HG03469 (cell line): ENCODE results near the gene TMTC1.

Source experiments
- ATAC-seq: cut with Tn5 transposase; IDR thresholded peaks from one replicate; pipeline ENCODE4 v1.9.1; 2021; ENCODE audit warnings: mild to moderate bottlenecking, moderate library complexity, moderate number of reproducible peaks; ENCODE audit not compliant: unreplicated experiment

TMTC1 gene

DNA sequence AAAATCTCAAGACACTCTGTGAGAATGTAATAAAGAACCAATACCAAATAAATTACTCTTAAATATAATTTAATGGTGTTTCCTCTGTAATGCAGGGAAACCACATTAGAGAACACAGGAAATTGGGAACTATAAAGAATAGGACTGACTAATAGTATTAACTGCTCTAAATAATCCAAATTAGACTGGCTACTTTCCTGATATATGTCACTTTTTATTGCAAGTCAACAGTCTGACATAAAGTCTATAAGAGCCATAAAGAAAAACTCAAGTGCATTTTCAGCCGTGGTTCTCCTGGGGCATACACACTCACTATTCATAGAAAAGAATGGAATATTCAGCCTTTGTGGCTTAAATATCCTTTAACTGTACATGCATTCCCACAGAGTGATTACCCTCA lies 161.5 kb downstream of the TMTC1 start:
- no peak for ATAC-seq

DNA sequence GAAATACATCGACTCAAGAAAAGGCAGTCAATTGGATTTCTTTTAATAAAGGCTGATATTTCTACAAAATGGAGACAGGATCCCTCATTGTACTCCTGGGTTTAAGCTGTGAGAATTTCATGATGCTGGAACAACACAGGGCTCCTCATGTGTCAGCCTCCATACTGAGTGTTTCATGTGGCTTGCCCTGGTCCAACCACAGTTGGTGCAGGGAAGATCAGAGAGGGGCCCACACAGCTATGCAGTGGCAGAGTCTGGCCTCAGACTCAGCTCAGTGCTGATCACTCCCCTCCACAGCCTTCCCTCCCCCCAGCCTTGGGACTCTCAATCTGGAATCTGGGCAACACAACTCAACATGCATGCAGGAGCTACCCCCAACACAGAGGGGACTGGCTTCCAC lies 163.7 kb downstream of the TMTC1 start:
- ATAC-seq, result no peak

DNA sequence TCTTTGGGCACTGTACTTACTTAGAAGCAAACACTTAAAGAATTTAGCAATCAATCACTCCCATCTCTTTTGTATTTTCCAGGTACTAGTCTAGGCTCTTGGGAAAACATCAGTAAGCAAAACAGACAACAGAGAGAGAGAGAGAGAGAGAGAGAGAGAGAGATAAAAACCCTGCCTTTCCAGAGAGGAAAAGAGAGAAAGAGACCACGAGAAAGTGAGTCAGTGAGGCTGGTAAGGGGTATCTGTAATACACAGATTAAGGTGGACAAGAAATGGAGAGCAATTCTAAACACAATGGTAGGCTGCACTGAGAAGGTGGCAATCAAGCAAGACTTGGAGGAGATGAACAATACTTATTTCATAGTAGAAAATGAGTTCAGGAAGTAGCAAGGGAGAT lies 166.3 kb downstream of the TMTC1 start:
- no peak for ATAC-seq

DNA sequence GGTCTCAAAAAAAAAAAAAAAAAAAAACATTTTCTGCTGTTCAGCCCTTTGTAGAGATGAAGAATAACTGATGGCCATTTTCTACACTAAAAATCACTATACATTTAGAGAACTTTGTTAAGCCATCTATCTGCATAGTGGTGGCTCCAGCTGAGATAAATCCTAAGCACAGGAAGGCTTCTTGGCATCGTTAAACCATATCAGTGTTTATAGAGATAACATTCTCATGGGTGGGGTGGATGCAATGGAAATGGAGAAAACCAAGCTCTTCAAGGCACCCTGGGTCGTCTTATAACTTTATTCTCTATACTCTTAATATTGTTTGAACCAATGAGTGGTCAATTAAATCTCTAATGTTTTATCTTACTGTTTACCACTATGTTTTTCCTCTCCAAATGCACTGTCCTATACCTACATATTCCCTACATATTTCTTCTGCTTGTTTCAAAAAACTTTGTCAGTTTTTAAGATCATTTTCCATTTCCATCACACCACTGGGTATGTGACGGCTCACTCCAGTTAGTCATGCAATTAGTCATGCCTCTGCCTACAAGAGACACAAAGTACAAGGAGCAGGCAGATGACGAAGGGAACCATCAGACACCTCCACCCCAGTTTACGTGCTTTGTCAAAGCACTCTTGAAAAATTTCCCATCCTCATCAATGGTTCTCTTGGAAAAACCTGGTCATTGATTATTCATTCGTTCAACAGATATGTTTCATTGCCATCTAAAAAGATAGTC lies 166.9 kb downstream of the TMTC1 start:
- ATAC-seq, result no peak

DNA sequence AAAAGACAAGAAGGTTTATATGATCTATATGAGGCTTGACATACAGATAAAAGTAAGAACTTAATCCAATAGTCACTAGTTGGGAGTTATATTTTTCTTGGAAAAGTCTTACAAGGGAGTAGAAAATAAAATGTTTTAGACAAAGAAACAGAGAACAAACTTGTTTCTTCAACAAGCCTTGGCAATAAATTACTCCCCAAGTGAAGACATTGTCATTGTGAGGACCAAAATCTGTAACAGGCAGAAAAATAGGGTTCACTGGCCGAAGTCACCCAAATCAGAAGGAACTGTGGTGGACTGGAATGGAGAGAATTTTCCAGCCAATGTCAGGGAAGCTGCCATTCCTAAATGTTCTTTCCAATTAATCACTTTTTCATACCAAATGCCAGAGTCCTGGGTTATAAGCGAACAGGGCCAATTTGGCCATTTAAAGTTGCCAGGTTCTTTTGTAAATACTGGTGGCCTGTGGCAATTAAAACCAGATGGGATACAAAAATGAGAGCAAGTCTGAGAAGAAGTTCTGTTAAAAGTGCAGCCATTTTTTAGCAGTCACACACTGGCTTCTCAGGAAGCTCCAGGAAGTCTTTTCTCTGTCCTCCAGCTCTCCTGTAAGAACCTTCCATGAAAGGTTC lies 168.9 kb downstream of the TMTC1 start:
- no peak for ATAC-seq

DNA sequence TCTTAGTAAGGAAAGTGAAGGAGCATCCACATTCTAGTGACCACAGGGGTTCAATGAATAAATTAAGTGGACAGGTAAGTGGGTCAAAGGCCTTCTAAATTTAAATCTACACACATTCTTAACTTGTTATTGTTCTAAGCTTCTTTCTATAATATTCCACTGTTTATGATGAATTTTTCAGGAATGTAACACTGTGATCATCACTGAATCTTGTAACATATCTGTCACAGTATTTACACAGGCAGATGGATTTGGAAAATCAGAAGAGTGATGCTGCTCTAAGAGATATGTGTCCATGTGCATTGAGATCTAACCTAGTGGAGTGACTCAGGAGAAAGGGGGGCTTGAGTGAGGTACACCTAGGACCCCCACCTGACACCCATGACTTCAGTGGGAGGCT lies 170.8 kb downstream of the TMTC1 start:
- ATAC-seq, result no peak

DNA sequence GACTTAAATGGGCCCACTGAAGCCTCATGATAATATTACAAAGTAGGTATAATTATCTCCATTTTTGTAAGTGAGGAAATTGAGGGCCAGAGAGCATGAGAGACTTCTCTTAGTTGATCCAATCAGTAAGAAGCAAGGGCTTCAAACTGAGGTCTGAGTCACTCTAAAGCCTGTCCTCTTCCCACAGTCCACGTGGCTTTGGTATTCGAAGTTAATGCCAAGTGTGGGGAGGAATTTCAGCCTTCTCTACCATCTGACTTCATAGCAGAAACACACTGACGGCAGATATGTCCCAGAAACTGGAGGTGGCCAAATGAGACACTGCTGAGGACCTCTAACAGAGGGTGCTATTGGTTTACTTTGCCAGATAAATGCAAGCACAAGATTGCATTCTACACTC lies 171.8 kb downstream of the TMTC1 start:
- ATAC-seq, result no peak

DNA sequence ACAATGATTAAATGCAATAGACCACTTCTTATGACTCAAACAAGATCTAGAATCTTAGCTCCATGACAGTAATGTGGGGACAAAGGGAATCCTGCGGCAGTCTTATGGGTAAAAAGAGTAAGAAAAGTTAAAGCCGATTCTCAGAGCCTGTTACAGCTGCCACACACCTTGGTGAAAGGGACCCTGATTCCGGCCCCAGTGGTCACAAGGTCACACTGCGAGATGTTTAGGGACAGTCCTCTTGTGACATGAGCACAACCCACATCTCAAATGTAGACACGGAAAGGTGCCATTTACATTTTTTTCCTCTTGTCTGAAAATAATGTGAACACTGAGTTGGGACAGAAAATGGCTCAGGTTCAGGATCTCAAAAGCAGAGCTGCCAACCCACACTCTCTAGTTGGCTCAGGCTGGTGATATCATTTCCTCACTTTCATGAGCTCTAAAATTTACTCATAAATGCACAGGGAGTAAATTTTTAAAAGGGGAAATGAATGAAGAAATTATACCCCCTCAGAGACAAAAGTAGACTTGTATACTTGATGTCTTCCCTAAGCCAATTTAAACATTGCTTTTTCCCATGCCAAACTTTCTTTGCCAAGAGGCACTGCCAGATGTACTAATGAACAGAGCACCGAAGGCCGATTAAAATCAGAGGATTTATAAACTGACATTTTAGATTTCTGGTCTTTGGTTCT lies 173.1 kb downstream of the TMTC1 start:
- ATAC-seq, result no peak

DNA sequence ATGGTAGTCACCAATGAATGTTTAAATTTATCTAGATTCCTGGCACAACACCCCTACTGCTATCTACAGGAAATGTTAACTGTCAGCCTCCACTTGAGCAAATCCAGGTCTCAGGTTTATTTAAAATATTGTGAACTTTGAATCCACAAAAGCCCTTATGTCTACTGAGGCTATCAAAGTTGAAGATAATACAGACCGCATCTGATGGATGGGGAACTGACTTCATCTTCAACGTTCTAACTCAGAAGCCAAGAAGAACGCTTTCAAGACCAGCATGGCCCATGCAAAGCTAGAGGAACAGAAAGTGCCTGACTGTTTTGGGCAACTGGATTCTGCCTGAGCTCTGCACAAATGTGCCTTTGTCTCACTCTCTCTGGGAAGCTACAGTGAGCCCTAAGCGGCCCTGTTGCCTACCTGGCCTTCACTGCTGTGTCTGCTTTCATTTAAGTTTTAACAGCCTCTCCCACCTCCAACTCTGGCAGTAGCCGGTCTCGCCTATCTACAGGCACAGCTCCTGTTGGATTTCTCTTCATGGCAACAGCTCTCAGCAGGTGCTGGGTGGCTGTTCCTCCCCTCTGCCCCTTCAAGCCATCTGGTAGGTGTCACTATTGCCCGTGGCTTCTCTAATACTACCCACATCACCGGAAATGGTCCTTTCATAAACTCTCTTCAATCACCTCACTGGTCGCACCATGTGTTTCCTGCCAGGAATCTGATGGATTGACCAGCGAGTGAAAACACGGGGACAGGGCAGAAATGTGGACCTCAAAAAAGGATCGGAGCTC lies 174.1 kb downstream of the TMTC1 start:
- no peak for ATAC-seq

DNA sequence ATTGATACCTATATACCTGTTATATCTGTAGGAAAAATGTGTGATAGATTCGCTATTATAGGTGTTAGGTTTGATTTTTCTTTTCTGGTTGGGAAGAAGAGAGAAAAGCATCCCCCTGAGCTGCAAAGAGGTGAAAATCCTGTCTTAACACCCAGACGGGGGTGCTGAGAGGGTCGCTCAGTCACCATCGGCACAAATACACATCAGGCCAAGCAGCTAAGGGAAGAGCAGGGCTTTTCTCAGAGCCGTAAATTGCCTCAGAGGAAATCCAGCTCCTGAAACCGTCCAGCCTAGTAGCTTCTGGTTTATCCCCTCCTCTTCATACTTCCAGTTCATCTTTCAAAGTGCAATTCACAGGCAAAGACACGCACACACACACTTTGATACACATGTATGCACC lies 175.2 kb downstream of the TMTC1 start:
- no peak for ATAC-seq

DNA sequence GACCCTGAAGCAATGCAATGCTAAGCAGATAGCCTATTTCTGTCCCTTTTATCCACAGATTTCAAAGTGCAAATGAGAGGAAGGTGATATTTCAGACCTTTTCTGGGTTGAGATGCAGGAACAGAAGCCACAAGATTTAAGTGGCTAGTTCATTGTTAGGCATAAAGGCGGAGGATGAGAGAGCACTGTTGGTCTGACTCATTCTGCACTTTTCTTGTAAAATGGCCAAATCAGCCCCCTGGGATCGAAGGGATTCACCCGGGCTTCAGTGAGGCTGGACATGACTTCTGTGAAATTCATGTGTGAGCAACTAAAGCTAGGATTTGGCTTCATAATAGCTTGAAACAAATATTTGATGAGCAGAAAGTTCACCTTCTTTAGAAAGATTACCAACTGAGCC lies 184.4 kb downstream of the TMTC1 start:
- no peak for ATAC-seq

DNA sequence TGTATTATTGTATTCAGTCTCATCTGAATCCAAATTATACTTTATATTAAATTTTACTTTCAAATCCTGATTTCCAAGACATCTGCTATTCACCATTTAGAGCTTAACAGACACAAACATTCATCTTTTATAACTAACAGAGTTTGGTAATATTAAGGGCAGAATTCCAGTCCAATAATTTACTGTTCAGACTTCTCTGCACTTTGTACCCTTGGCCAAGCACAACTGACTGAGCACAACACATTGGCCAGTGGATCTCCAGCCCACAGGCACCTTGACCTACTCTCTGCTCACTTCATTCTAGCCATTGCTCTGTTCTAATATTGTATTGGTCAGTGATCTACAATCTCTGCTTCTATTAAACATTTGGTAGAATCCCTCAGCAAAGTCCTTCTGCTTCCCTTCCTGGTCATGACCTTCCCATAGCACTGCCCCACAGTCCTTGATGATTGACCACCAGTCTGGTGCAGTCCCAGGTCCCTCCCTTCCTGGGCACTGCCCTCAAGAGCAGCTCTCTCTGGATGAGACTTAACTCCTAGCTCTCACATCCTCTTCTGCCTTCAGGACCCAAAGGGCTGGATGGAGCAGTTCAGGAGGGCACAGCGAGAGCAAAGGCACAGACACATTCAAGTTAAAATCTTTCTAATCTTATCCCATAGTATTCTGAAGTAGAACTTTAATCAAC lies 188.5 kb downstream of the TMTC1 start:
- no peak for ATAC-seq

DNA sequence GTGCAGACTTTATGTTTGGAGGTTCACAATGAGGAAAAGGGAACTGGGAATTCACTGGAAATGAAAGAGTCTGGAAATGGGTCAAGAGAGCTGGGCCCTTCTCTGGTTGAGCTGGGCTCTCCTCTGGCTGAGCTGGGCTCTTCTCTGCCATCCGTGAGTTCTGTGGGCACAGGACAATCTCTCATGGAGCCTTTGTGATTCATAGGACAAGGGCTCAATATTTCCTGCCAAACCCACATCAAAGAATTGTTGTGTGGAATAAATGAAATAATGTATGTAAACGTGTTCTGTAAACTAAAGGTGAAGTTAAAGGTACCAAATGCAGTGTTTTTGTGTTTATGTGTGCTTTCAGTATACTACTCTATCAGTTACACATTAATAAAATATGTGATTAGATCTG lies 190.7 kb downstream of the TMTC1 start:
- no peak for ATAC-seq

DNA sequence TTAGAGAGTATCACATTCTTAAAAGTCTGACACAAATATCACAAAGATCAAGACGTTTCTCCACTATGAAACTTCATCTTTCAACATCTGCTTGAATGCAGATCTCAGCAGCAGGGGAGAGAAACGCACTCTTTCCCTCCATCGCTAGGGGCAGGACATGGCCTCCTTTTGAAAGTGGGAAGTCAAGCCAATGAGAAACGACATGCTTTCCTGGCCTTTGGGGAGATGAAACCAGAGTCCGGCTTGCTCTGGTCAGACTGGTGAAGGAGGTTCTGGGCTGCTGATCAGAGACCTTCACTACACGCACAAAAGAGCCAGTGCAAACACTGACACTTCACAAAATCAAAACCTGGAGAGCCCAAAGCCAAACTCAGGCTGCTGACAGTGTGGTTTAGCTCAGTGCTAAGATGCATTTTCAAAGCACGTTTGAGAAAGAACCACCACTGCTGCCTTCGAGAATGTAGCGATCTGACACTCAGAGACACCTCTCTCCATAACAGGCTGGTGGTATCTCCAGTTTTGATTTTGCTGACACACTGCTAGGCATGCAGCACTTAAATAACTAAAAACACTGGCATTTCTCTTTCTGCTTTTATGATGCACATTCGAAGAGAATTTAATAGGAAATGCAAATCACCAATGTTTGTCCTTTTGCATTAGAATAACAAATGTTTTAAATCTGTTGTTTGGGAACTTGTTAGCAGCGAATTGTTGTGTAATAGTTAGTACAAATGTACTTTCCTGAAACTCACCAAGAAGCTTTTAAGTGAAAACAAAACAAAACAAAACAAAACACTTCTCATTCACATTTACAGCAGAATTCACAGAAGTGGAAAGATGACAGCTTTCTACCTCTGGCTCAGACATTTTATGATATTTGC lies 192.4 kb downstream of the TMTC1 start:
- ATAC-seq, result no peak

DNA sequence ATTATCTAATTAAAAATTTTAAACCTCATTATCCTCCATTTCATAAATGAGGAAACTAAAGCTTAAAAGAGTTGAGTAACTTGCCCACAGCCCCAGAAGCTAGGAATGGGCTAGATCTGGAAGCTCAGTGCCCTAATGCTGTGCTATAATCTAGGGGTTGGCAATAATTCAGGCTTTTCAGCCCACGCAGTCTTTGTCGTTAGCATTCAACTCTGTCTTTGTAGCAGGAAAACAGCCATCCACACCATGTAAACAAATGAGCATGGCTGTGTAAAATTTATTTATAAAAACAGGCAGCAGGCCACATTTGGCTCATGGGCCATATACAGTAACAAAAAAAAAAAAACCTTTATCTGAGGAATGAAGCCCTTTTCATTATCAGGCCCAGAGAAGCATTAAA lies 193.9 kb downstream of the TMTC1 start:
- no peak for ATAC-seq

DNA sequence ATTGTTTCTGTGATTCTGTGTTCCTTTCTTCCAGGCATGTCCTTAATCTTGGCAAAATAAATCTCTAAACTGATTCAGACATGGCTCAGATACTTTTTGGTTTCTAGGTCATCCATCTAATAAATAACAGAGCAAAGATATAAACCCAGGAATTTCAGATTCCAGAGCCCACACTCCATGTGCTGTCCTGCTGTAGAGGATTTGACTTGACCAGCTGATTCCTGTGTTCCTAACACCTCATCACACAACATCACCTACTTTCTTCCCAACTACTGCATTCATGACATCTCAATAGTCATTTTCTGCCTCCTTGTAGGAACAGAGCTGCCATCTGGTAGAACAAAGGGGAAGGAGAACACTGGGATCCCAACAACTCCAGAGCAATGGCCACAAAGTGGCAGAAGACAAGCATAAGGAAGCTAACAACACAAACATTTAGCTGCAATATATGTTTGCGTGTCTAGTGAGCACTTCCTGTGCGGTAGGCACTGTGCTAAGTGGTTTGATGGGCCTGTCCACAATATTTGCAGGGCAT lies 194.4 kb downstream of the TMTC1 start:
- ATAC-seq, result no peak

DNA sequence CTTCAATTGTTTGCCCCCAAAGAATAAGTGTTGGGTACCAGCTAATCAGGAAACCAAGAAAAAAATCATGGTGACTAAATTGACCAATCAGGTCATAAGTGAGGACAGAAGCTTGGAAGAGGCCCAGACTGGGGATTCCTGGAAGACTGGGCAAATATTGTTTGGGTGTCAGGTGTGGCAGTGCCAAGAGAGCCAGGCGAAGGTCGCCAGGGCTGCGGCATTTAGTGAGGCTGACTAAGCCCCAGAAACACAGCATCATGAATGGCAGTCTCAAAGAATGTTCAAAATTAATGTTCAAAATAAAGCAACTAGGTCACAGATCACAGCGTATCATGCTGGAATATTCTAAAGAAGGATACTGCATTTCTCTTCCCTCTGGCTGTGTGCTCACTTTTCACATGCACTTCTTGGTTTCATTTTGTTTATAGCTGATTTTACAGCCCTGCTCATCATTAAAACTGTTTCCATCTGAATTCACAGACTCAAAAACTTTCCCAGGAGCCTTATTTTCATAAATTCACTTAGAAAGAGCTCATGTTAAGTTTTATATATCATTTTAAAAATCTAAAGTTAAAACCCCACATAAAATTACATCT lies 201.0 kb downstream of the TMTC1 start:
- ATAC-seq, result no peak

DNA sequence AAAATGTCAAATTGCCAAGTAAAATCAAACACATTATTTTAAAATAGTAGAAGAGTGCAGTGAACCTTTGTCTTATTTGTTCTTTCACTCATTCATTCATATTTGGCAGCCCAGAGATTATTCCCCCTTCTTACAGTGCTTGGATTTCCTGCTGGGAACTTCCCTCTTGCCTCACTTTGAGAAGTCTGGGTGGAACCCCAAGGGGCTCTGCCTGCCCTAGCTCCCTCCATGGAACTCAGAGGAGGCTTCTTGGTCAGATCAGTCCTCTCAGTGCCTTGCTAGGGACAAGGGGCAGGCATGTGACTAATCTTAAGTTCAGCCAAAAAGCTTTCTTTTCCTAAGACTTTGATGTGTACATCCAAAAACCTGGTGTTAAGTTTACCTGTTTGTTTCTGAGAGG lies 201.6 kb downstream of the TMTC1 start:
- no peak for ATAC-seq

DNA sequence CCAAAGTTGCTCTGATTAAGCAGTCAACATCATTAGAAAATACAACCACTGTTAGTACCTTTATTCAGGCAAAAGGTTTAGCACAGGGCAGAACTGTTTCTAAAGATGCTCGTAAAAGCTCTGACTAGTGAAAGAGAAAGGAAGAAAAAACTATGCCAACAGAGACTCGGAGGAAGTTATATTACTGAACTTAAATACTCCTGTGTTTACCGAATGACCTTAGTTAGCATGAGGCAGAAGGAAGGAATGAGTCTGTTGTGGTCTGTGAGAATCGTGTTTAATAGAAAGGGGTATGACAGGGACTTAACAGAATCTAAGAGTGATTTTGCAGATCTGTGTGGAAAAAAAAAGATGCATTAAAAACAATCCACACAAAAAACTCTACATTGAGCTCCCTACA lies 202.1 kb downstream of the TMTC1 start:
- ATAC-seq, result no peak
